GM12874 (cell line): ENCODE data around the gene PCYT1A.

Source experiments
- TF ChIP-seq, protein P1 (sequence below): IDR thresholded peaks from 2 replicates; pipeline ENCODE4 v1.5.1; 2011; ENCODE audit warnings: low read depth, mild to moderate bottlenecking, control low read depth, low read length, moderate library complexity; ENCODE audit not compliant: insufficient read depth

PCYT1A gene

DNA sequence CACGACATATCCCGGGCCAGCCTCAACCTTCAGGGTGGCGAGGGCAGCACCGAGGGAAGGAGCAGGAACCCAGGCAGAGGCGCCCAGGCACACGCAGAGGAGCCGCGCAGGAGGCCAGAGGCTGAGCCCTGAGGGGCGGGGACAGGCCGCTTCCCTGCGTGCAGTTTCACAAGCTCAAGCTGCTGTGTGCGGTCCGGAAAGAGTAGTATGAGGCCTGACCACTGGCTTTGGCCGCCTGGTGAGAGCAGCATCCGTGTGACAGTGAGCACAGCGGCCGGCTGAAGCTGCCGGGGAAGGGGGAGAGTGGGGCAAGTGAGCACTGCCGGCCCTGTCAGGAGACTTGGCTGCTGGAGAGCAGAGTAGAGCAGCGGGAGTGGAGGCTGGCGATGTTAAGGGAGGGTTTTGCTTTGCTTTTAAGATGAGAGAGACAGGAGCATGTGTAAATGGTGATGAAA lies 85.0 kb downstream of the PCYT1A start:
- TF ChIP-seq, protein P1, sequence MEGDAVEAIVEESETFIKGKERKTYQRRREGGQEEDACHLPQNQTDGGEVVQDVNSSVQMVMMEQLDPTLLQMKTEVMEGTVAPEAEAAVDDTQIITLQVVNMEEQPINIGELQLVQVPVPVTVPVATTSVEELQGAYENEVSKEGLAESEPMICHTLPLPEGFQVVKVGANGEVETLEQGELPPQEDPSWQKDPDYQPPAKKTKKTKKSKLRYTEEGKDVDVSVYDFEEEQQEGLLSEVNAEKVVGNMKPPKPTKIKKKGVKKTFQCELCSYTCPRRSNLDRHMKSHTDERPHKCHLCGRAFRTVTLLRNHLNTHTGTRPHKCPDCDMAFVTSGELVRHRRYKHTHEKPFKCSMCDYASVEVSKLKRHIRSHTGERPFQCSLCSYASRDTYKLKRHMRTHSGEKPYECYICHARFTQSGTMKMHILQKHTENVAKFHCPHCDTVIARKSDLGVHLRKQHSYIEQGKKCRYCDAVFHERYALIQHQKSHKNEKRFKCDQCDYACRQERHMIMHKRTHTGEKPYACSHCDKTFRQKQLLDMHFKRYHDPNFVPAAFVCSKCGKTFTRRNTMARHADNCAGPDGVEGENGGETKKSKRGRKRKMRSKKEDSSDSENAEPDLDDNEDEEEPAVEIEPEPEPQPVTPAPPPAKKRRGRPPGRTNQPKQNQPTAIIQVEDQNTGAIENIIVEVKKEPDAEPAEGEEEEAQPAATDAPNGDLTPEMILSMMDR, result no peak

DNA sequence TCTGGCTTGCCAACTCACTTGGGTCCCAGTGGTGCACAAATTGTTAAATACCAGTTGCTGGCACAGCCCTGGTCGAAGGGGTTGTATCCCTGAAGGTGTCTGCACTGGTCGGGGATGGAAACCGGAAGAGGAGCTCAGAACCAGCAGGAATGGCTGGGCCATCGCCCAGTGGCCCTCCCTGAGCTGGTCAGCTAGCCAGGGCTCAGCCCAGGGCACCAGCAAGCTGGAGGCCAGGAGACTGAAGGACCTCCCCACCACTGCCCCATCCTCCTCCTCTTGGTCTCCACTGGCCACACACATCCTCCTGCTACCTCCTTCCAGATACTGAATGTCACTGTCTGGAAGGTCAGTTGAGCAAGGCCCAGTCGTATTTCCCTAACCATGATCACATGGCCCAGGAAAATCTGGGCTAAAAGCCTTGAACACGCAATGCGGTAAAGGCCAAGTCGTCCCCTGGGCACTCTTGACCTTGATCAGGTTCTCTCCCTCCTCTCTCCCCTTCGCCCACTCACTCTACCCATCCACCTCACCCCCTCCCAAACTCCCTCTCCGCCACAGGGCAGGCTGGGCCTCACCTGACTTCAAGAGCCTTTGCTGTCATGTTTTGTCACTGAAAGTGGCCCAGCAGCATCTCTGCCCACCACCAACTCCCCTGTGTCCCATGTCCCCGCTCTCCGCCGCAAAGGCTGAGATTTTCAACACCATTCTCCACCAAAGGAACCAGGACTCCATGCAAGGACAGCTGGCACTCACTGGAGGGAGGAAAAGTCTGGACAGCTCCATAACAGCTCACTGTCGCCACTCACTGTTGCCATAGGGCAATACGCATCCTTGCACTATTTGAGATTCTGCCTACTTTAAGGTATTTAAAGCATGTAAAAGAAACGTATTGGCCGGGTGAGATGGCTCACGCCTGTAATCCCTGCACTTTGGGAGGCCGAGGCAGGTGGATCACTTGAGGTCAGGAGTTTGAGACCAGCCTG lies 88.5 kb downstream of the PCYT1A start:
- TF ChIP-seq, protein P1, result no peak; the same call in 1 of the 2 replicates

DNA sequence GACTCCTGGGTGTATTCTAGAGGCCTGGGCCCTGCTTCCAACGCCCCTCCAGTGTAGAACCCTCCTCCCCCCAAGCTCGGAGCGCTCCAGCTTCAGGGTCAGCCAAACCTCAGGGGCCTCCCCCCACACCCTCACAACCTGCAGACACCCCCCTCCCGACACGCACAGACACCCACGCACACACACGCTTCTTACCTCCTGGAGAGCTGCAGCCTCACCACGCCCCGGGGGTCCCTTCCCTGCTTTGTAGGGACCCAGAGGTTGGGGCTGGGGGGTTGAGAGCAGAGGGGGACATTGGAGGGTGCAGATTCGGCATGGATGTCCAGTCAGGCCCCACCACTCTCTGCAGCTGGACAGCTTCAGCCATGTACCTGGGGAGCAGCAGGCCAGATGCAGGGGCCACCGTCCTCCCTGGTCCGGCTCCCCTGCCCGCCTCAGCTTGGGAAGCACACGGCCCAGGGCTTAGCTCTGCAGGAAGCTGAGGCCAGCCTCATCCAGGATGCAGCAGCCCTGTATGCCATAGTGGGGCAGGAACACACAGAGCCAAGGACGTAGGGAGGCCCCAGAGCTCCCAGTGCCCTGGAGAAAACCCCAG lies 89.3 kb downstream of the PCYT1A start:
- TF ChIP-seq, protein P1, result no peak

DNA sequence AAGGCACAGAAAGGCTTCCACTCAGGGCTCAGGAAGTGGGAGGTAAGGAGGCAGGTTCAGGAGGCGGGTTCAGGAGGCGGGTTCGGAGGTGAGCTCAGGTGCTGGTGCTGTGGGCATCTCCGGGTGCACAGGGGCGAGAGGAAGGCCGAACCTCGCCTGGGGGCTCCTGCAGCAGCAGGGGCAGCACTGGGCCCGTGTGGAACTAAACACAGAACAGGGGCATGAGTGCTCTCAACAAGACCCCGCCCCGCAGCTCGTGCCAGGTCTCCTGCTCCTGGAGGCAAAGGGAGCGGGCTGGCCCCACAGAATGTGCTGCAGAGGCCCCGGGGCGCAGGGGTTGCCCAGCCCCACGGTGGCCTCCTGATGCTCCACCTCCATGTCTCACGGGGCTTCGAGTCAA lies 90.0 kb downstream of the PCYT1A start:
- TF ChIP-seq, protein P1, result no peak

DNA sequence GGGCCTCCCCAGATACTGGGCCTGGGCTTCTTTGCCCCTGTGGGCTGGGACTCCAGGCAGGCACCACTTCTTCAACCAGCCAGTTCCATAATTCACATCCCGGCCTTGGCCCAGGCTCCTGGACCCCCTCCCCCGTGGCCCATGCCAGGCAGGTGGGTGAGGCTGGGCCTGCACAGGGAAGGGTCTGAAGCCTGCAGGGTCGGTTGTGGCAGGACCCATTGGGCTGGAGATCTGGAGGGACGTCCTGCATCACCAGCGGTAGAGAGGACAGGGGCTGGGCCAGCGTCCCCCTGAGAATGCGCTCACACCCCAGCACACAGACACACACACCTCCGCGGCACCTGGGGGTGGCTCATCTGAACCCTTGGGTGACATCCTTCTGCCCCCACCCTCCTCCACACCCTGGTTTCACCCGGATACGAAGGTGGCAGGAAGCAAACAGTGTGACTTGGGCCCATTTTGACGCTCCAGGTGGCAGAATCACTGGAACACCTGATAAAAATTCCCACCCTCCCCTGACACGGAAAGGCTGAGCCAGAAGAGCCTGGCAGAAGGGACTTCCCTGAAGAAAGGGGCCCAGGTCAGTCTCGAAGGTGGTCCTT lies 91.8 kb downstream of the PCYT1A start:
- TF ChIP-seq, protein P1, result no peak

DNA sequence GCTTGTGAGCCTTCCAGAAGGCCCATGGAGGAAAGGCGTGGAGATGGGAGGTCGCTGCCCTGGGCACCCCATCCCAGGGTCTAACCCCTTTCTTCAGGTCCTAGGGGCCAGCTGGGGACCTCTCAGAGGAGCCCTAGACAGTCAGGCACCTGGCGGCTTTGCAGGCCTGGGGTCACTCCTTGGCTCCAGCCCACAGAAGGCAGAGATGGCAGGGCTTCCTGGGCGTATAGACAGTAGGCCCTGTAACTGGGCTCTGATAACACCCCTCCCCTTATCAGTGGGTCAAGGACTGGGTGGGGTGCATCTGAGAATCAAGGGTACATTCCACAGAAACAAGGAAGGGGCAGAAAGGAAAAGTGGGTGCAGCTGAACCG lies 93.0 kb downstream of the PCYT1A start:
- TF ChIP-seq, protein P1, result no peak

DNA sequence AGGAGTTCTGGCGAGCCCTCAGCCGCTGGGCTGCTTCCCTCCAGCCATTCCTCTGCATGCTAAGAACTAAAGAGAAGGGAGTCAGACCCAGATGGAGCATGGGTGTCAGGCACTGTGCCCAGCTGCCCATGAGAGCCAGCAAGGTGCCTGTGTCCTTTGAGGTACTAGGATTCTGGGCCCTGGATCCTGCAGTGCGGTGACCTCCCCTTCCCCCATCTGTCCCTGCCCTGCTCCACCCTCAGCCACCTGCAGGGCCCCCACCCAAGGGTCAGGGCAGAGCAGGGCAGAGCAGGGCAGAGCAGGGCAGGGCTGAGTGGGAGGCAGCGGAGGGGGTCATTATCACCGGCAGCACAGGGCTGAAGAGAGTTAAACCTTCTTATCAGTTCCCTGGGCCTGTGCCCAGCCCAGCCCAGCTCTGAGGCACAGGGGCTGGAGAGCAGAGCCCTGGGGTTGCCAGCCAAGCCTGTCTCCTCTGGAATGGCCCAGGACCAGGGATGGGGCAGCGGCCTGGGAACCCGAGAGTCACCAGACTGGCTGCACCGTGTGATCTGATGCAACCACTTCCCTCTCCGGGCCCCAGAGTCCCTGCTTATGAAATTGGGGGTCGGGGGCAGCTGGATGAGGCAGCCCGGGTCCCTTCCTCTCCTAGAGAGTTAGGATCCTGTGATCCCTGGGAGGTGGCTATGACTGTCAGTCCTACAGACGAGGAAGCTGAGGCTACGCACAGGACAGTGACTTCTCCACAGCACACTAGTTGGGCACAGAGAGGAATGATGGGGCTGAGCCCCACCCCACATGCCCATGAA lies 93.6 kb downstream of the PCYT1A start:
- TF ChIP-seq, protein P1, result no peak
